HepG2 (cell line): Measurements from ENCODE around the gene RPS19. TPM values are rescaled to one million over a fixed set of nuclear protein-coding genes. Genes with fewer than 3 reads are reported as not detected.

Experiments used
- ATF2 ChIP-seq: sonication (generic); formaldehyde crosslinking; IDR thresholded peaks from 2 replicates; pipeline ENCODE4 v1.4.0; 2020; ENCODE audit warnings: missing genetic modification reagents
- ATF7-NPFF ChIP-seq: sonication (generic); formaldehyde crosslinking; IDR thresholded peaks from 2 replicates; pipeline ENCODE4 v1.8.1; 2023; ENCODE audit warnings: mild to moderate bottlenecking, low read depth, missing genetic modification reagents, moderate library complexity
- BORCS8-MEF2B ChIP-seq: sonication (generic); formaldehyde crosslinking; IDR thresholded peaks from 2 replicates; pipeline ENCODE4 v1.8.0; 2022; ENCODE audit warnings: mild to moderate bottlenecking, missing genetic modification reagents
- BRD4 ChIP-seq: sonication (generic); formaldehyde crosslinking; IDR thresholded peaks from 2 replicates; pipeline ENCODE4 v1.4.0; 2020; ENCODE audit warnings: missing genetic modification reagents
- CEBPG ChIP-seq: IDR thresholded peaks from 2 replicates; pipeline ENCODE4 v1.6.1; 2016
- DDIT3 ChIP-seq: sonication (generic); formaldehyde crosslinking; IDR thresholded peaks from 2 replicates; pipeline ENCODE4 v1.4.0; 2020; ENCODE audit warnings: mild to moderate bottlenecking, missing genetic modification reagents
- ERF ChIP-seq: IDR thresholded peaks from 2 replicates; pipeline ENCODE4 v1.6.1; 2018; ENCODE audit warnings: missing biosample characterization, missing genetic modification reagents
- FIP1L1 ChIP-seq: fragments of 200-400 bp; formaldehyde crosslinking; IDR thresholded peaks from 2 replicates; pipeline ENCODE4 v1.6.1; 2018; ENCODE audit warnings: low read depth, mild to moderate bottlenecking, low read length, moderate library complexity, borderline replicate concordance; ENCODE audit not compliant: insufficient read depth
- MXD4 ChIP-seq: IDR thresholded peaks from 2 replicates; pipeline ENCODE4 v1.6.1; 2016; ENCODE audit warnings: mild to moderate bottlenecking, missing biosample characterization, missing genetic modification reagents
- MYC ChIP-seq: sonication (generic); formaldehyde crosslinking; IDR thresholded peaks from 2 replicates; pipeline ENCODE4 v1.9.0; 2021; ENCODE audit warnings: missing genetic modification reagents, borderline replicate concordance
- POLR2A ChIP-seq, 2 experiments: IDR thresholded peaks; 2 replicates each; pipeline ENCODE4 v1.6.1; 2011; ENCODE audit warnings: low read depth in 2 of 2, low read length in 2 of 2, mild to moderate bottlenecking in 1 of 2, moderate library complexity in 1 of 2; ENCODE audit not compliant: insufficient read depth in 1 of 2
- POLR2AphosphoS5 ChIP-seq: IDR thresholded peaks from 2 replicates; pipeline ENCODE4 v1.6.1; 2012; ENCODE audit warnings: low read depth, low read length
- RAD21 ChIP-seq: fragments of 450-650 bp; formaldehyde crosslinking; IDR thresholded peaks from 2 replicates; pipeline ENCODE4 v1.5.0; 2020; ENCODE audit warnings: mild to moderate bottlenecking
- SRY ChIP-seq: sonication (generic); formaldehyde crosslinking; IDR thresholded peaks from 2 replicates; pipeline ENCODE4 v1.8.0; 2022; ENCODE audit warnings: mild to moderate bottlenecking, missing genetic modification reagents
- STAT5B ChIP-seq: sonication (generic); formaldehyde crosslinking; IDR thresholded peaks from 2 replicates; pipeline ENCODE4 v1.4.0; 2020; ENCODE audit warnings: missing genetic modification reagents
- TARDBP ChIP-seq: sonication (generic); formaldehyde crosslinking; IDR thresholded peaks from 2 replicates; pipeline ENCODE4 v1.8.0; 2022; ENCODE audit warnings: mild to moderate bottlenecking, missing genetic modification reagents
- ZNF605 ChIP-seq: sonication (generic); formaldehyde crosslinking; IDR thresholded peaks from 2 replicates; pipeline ENCODE4 v1.8.0; 2022; ENCODE audit warnings: mild to moderate bottlenecking, missing genetic modification reagents
- ZNF687 ChIP-seq: sonication (generic); formaldehyde crosslinking; IDR thresholded peaks from 2 replicates; pipeline ENCODE4 v1.5.1; 2020; ENCODE audit warnings: mild to moderate bottlenecking, missing genetic modification reagents, moderate library complexity
- ZNF703 ChIP-seq: sonication (generic); formaldehyde crosslinking; IDR thresholded peaks from 2 replicates; pipeline ENCODE4 v1.5.1; 2020; ENCODE audit warnings: missing genetic modification reagents, mild to moderate bottlenecking, moderate library complexity, borderline replicate concordance
- ZNF709 ChIP-seq: sonication (generic); formaldehyde crosslinking; IDR thresholded peaks from 2 replicates; pipeline ENCODE4 v1.5.0; 2020; ENCODE audit warnings: mild to moderate bottlenecking, missing genetic modification reagents
- polyA plus RNA-seq, 8 experiments: library from polyadenylated mRNA; depleted of rRNA in 3 of 8; stranded (reverse) in 7 of 8; unstranded in 1 of 8; fragments of >200 nt; fragmentation: Illumina TruSeq in 4 of 8; extraction: Trizol in 4 of 8; gene quantifications; 2 replicates each; pipeline versions ENCODE4 v1.2.1 to v1.2.3, GENCODE V29; 2011 to 2016; ENCODE audit warnings: low read depth in 4 of 8, missing spikeins in 1 of 8, mixed read lengths in 1 of 8; ENCODE audit not compliant: insufficient read depth in 1 of 8
- total RNA-seq, 5 experiments: library from RNA; depleted of rRNA; stranded (reverse); fragments of >200 nt; fragmentation: Illumina TruSeq; extraction: Trizol; gene quantifications; 2 replicates each; pipeline ENCODE4 v1.2.3, GENCODE V29; 2016; ENCODE audit warnings: low read depth in 1 of 5

Gene RPS19
- total and polyA plus RNA-seq, 2 of the 13 experiments (the other 11 are each of a cell fraction or from before 2014, with no cell fraction given), result 1,983 to 4,758 TPM

- TF ChIP-seq BRD4 (CRISPR knock-in tag), result no peak
- peak; percentile 59 for TF ChIP-seq POLR2AphosphoS5
- TF ChIP-seq ZNF703 (CRISPR knock-in tag), result peak; percentile 46; the same call in 1 of the 2 replicates
- TF ChIP-seq ERF (CRISPR knock-in tag), result peak; percentile 18; the same call in 1 of the 2 replicates
- peak; percentile 87 for TF ChIP-seq RAD21 (CRISPR knock-in tag)
- peak; percentile 9; the same call in 1 of the 2 replicates for TF ChIP-seq TARDBP (CRISPR knock-in tag)
- TF ChIP-seq POLR2A (IDR thresholded peaks at IDR 0.05; ENCODE audit: insufficient read depth in 1 of 2, low read depth in 2 of 2, low read length in 2 of 2), result peak in 1 of 2 experiments; percentile 44; a peak in 3 of 4 replicates
- 0 out of 2 replicates have a peak, but pooled peaks have one; percentile 56 for TF ChIP-seq FIP1L1
- 0 out of 2 replicates have a peak, but pooled peaks have one; percentile 17 for TF ChIP-seq ATF7-NPFF (CRISPR knock-in tag)
- TF ChIP-seq MXD4 (CRISPR knock-in tag), result no peak
- TF ChIP-seq ATF2 (CRISPR knock-in tag), result peak; percentile 53; the same call in 1 of the 2 replicates
- TF ChIP-seq ZNF709, result 0 out of 2 replicates have a peak, but pooled peaks have one; percentile 39
- TF ChIP-seq MYC (CRISPR knock-in tag), result peak; percentile 30; the same call in 1 of the 2 replicates
- TF ChIP-seq STAT5B (CRISPR knock-in tag), result no peak
- TF ChIP-seq ZNF605 (CRISPR knock-in tag), result 0 out of 2 replicates have a peak, but pooled peaks have one; percentile 25
- no peak for TF ChIP-seq BORCS8-MEF2B
- peak; percentile 56 for TF ChIP-seq ZNF687
- no peak for TF ChIP-seq DDIT3
- 0 out of 2 replicates have a peak, but pooled peaks have one; percentile 29 for TF ChIP-seq SRY
- TF ChIP-seq CEBPG, result peak; percentile 37; the same call in 1 of the 2 replicates
- TF ChIP-seq, all 625 proteins: peak for 62
These were observed 13.0 kb downstream of the RPS19 start (continued) for GRCh38 chr19:41872775-41873647.
